HPDE6-E6E7 (cell line): Measurements from ENCODE around the gene WWOX.

Source experiments
- DNase-seq: peaks from one replicate; pipeline ENCODE4 v3.0.0; 2011; ENCODE audit warnings: missing footprints; ENCODE audit errors: extremely low spot score

The WWOX gene

GRCh38 chr16:79261944-79262552 is 1162.6 kb downstream of the WWOX start:
- no peak for DNase-seq
